Hepatocyte (in vitro differentiated cells): ENCODE data around the gene HERC3. TPM values are rescaled to one million over a fixed set of nuclear protein-coding genes. Genes with fewer than 3 reads are reported as not detected.

Experiments
- DNase-seq: peaks from one replicate; pipeline ENCODE4 v3.0.0-alpha.2; 2016; ENCODE audit warnings: low spot score
- H2AFZ ChIP-seq: fragments of 200-600 bp; sonication (generic); 2 replicates; pipeline ENCODE4 v1.6.0; 2016; ENCODE audit warnings: antibody characterized with exemption, mild to moderate bottlenecking
- H3K27ac ChIP-seq: fragments of 200-600 bp; sonication (generic); 2 replicates; pipeline ENCODE4 v1.5.1; 2016; ENCODE audit warnings: mild to moderate bottlenecking
- H3K27me3 ChIP-seq: fragments of 200-600 bp; sonication (generic); 2 replicates; pipeline ENCODE4 v1.6.1; 2016
- H3K36me3 ChIP-seq: fragments of 200-600 bp; sonication (generic); replicated peaks from 2 replicates; pipeline ENCODE4 v1.5.1; 2016; ENCODE audit warnings: low read depth; ENCODE audit not compliant: insufficient read depth
- H3K4me1 ChIP-seq: fragments of 200-600 bp; sonication (generic); 2 replicates; pipeline ENCODE4 v1.5.1; 2016; ENCODE audit warnings: mild to moderate bottlenecking, moderate library complexity; ENCODE audit not compliant: insufficient read depth
- H3K4me2 ChIP-seq: fragments of 200-600 bp; sonication (generic); 2 replicates; pipeline ENCODE4 v1.6.0; 2016
- H3K4me3 ChIP-seq: fragments of 200-600 bp; sonication (generic); 2 replicates; pipeline ENCODE4 v1.5.1; 2016; ENCODE audit warnings: mild to moderate bottlenecking
- H3K79me2 ChIP-seq: fragments of 200-600 bp; sonication (generic); 2 replicates; pipeline ENCODE4 v1.6.0; 2017; ENCODE audit warnings: mild to moderate bottlenecking
- H3K9me2 ChIP-seq: fragments of 200-600 bp; sonication (generic); replicated peaks from 2 replicates; pipeline ENCODE4 v1.6.0; 2017; ENCODE audit warnings: mild to moderate bottlenecking; ENCODE audit not compliant: insufficient read depth
- H3K9me3 ChIP-seq: fragments of 200-600 bp; sonication (generic); 2 replicates; pipeline ENCODE4 v1.5.1; 2016; ENCODE audit warnings: low read depth, mild to moderate bottlenecking
- H4K20me1 ChIP-seq: fragments of 200-600 bp; sonication (generic); 2 replicates; pipeline ENCODE4 v1.6.0; 2016; ENCODE audit warnings: mild to moderate bottlenecking; ENCODE audit not compliant: insufficient read depth, poor library complexity, severe bottlenecking
- CTCF ChIP-seq: fragments of 200-600 bp; sonication (generic); IDR thresholded peaks from 2 replicates; pipeline ENCODE4 v1.5.1; 2016; ENCODE audit warnings: antibody characterized with exemption, mild to moderate bottlenecking; ENCODE audit not compliant: poor library complexity
- EZH2 ChIP-seq: fragments of 200-600 bp; sonication (generic); IDR thresholded peaks from 2 replicates; pipeline ENCODE4 v1.6.1; 2016; ENCODE audit warnings: antibody characterized with exemption, mild to moderate bottlenecking, borderline replicate concordance
- EZH2phosphoT487 ChIP-seq: fragments of 200-600 bp; sonication (generic); IDR thresholded peaks from one replicate; pipeline ENCODE4 v1.6.1; 2018; ENCODE audit warnings: antibody characterized with exemption, mild to moderate bottlenecking, low read depth, moderate library complexity; ENCODE audit not compliant: unreplicated experiment, severe bottlenecking
- WGBS: methylation state at CpG from one replicate; pipeline ENCODE4 v1.1.6; 2016; ENCODE audit warnings: low lambda C conversion rate; ENCODE audit errors: missing lambda C conversion rate; 5-methylcytosine and 5-hydroxymethylcytosine counted together
- polyA plus RNA-seq: library from polyadenylated mRNA; unstranded; fragments of >200 nt; fragmentation: Nextera tagmentation; extraction: Ambion mirVana; gene quantifications from 2 replicates; pipeline ENCODE4 v1.2.1, GENCODE V29; 2016
- total RNA-seq: library from RNA; depleted of rRNA; stranded (reverse); fragments of >200 nt; gene quantifications from 2 replicates; pipeline ENCODE4 v1.2.3, GENCODE V29; 2014

The HERC3 gene
- total and polyA plus RNA-seq, 2 experiments from 2014 or later: 8.6 to 13.2 TPM

DNA sequence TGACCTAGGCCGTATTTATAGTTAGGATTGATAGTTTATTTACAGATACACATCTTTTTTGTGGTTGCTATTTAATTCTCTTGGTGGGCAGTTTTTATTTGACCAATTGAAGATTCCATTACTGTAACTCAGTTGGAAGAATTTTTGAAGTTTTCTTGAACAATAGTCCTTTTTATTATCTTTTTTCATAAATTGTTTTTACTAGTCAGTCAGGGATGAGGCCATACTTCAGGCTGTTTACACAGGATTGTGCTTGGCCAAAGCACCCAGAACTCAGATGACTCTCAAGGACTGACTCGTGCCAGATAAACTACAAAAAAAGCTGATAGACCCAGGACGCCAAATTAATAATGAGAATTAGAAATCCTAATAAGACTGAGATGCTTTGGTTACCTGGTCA, 7.0 kb downstream of the HERC3 start:
- WGBS: 70% methylated on average over 3 of the region's 3 CpGs
- Histone ChIP-seq H3K9me2 (no peaks in the 10 kb centered on the region), H3K79me2 (peaks cover 9% of the 10 kb centered on the region), H3K4me2 (peak overlapping the region; percentile 47), H3K27ac (peak overlapping the region; percentile 32), H3K27me3 (no peaks in the 10 kb centered on the region), H3K4me3 (no peak overlapping the region), H2AFZ (no peak overlapping the region), H3K9me3 (no peaks in the 10 kb centered on the region), H4K20me1 (no peaks in the 10 kb centered on the region), H3K4me1 (peaks cover 6% of the 10 kb centered on the region), H3K36me3 (no peaks in the 10 kb centered on the region)
- no peak for TF ChIP-seq EZH2phosphoT487
- TF ChIP-seq EZH2: no peak
- no peak for TF ChIP-seq CTCF
- DNase-seq: no peak

DNA sequence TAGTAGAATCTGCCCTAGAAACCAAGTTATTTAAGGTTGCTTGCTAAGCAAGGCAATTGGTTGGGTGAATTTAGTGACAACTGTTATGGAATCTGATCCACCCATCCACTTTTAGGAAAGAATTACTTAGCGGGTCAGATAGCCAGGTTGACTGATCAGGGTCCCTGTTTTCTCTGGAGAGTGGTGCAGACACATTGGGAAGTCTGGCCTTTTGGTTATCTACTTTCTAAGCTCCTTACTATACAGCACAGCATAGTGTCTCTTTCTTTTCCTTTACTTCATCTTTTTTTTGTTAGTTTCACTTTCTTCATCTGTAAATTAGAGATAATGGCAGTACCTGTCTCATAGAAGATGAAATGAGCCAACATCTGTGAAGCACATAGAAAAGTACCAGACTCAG, 7.4 kb downstream of the HERC3 start:
- H3K4me2 ChIP-seq: peak overlapping the region; percentile 47
- peaks cover 7% of the 10 kb centered on the region for H3K79me2 ChIP-seq
- H3K27ac ChIP-seq: peak overlapping the region; percentile 32
- no peaks in the 10 kb centered on the region for H4K20me1 ChIP-seq
- H3K36me3 ChIP-seq: no peaks in the 10 kb centered on the region
- H3K9me2 ChIP-seq: no peaks in the 10 kb centered on the region
- WGBS: 66% methylated on average over 1 of the region's 1 CpG
- no peaks in the 10 kb centered on the region for H3K9me3 ChIP-seq
- peaks cover 6% of the 10 kb centered on the region for H3K4me1 ChIP-seq
- H2AFZ ChIP-seq: no peak overlapping the region
- TF ChIP-seq CTCF (no peak), EZH2 (no peak), EZH2phosphoT487 (no peak)
- H3K4me3 ChIP-seq: no peak overlapping the region
- no peaks in the 10 kb centered on the region for H3K27me3 ChIP-seq
- no peak for DNase-seq

- H3K9me3 ChIP-seq: no peaks in the 10 kb centered on the region
- TF ChIP-seq CTCF (no peak), EZH2 (no peak), EZH2phosphoT487 (no peak)
- DNase-seq: no peak
- H2AFZ ChIP-seq: no peak overlapping the region
- no peaks in the 10 kb centered on the region for H3K36me3 ChIP-seq
- H3K27me3 ChIP-seq: no peaks in the 10 kb centered on the region
- H3K4me1 ChIP-seq: peaks cover 6% of the 10 kb centered on the region
- WGBS: 59% methylated on average over 2 of the region's 2 CpGs
- H3K4me3 ChIP-seq: no peak overlapping the region
- H3K79me2 ChIP-seq: peaks cover 7% of the 10 kb centered on the region
- H3K27ac ChIP-seq: peak overlapping the region; percentile 32
- no peaks in the 10 kb centered on the region for H4K20me1 ChIP-seq
- H3K9me2 ChIP-seq: no peaks in the 10 kb centered on the region
- peak overlapping the region; percentile 47 for H3K4me2 ChIP-seq
These were observed 8.0 kb downstream of the HERC3 start for GRCh38 chr4:88600176-88600838.
